ENCODE measurements around the gene PIK3AP1.

GRCh38 chr10:96676272-96677112 is 43.8 kb downstream of the PIK3AP1 start:
- TF ChIP-seq POLR2AphosphoS5 (IDR thresholded peaks at IDR 0.05) (no peak), EP300 (IDR thresholded peaks at IDR 0.05) (no peak), CTCF (IDR thresholded peaks at IDR 0.05) (no peak)
